K562 (cell line): ENCODE results near the gene CCDC9. TPM values are rescaled to one million over a fixed set of nuclear protein-coding genes. Genes with fewer than 3 reads are reported as not detected.

Experiments used
- ATAC-seq: fragments of 200-7000 bp; cut with Tn5 transposase; 3 replicates; pipeline ENCODE4 v1.9.1; 2020; ENCODE audit warnings: moderate library complexity
- BruUV-seq: library from RNA; stranded (reverse); fragments of 400-500 nt; replicated peaks from 2 replicates; lab custom pipeline; 2021; lab: Mats Ljungman, UMichigan
- CTCF ChIA-PET: fragments of 300-600 bp; formaldehyde crosslinking; extraction: SDS; loops from one replicate; lab custom pipeline; 2021; ENCODE audit warnings: low intra/inter-chr PET ratio; lab: Yijun Ruan, JAX
- POLR2A ChIA-PET: fragments of 300-600, 350-650 bp; sonication (Branson Sonifier 250); formaldehyde crosslinking; extraction: SDS; loops from one replicate; lab custom pipeline; 2021; ENCODE audit warnings: antibody characterized with exemption, inconsistent platforms; lab: Yijun Ruan, JAX
- DNase-seq, 4 experiments: peaks; one replicate each; pipeline versions ENCODE4 v3.0.0 to v3.0.0-alpha.2; 2011 to 2018; ENCODE audit warnings: low spot score in 3 of 4, mixed read lengths in 3 of 4; ENCODE audit errors: extremely low read depth in 1 of 4
- FAIRE-seq: peaks from 2 replicates; lab custom pipeline; 2011; peaks lifted over from hg19 to GRCh38; lab: Jason Lieb, UNC
- H2AFZ ChIP-seq: 2 replicates; pipeline ENCODE4 v1.6.0; 2011; ENCODE audit warnings: low read depth, low read length, control low read depth, inconsistent platforms
- H3K27ac ChIP-seq: fragments of 200-600 bp; 3 replicates; pipeline ENCODE4 v1.8.0; 2011; ENCODE audit warnings: low read depth, mild to moderate bottlenecking, control low read depth, inconsistent platforms, low read length, moderate library complexity, mixed read lengths; ENCODE audit errors: extremely low read depth
- H3K27me3 ChIP-seq, 2 experiments: fragments of 300-600 bp in 1 of 2; 2 replicates in 1 of 2; 3 replicates in 1 of 2; pipeline versions ENCODE4 v1.6.0 to v1.8.0; 2011; ENCODE audit warnings: inconsistent platforms in 2 of 2, low read length in 2 of 2, mild to moderate bottlenecking in 1 of 2, mixed read lengths in 1 of 2, moderate library complexity in 1 of 2; ENCODE audit not compliant: control insufficient read depth in 2 of 2, insufficient read depth in 2 of 2
- H3K36me3 ChIP-seq: fragments of 300-600 bp; 3 replicates; pipeline ENCODE4 v1.8.0; 2011; ENCODE audit warnings: mild to moderate bottlenecking, low read length, inconsistent platforms; ENCODE audit not compliant: control insufficient read depth, insufficient read depth
- H3K4me1 ChIP-seq, 2 experiments: fragments of 200-600 bp in 1 of 2; replicated peaks in 1 of 2; 2 replicates in 1 of 2; 3 replicates in 1 of 2; pipeline versions ENCODE4 v1.5.1 to v1.8.0; 2011; ENCODE audit warnings: inconsistent platforms in 2 of 2, low read length in 2 of 2, mild to moderate bottlenecking in 1 of 2, mixed read lengths in 1 of 2, moderate library complexity in 1 of 2; ENCODE audit not compliant: control insufficient read depth in 2 of 2, insufficient read depth in 2 of 2
- H3K4me2 ChIP-seq: 2 replicates; pipeline ENCODE4 v1.6.1; 2011; ENCODE audit warnings: low read length, control low read depth, inconsistent platforms, mixed read lengths; ENCODE audit not compliant: insufficient read depth
- H3K4me3 ChIP-seq: fragments of 200-600 bp; sonication (generic), shearing (Covaris generic); 2 replicates; pipeline ENCODE4 v1.5.1; 2016; ENCODE audit warnings: control low read depth, inconsistent platforms
- H3K79me2 ChIP-seq: fragments of 200-600 bp; 3 replicates; pipeline ENCODE4 v1.8.0; 2011; ENCODE audit warnings: low read length, inconsistent platforms; ENCODE audit not compliant: control insufficient read depth, insufficient read depth
- H3K9ac ChIP-seq, 2 experiments: 2 replicates each; pipeline versions ENCODE4 v1.6.0 to v1.6.1; 2011; ENCODE audit warnings: low read depth in 2 of 2, low read length in 2 of 2, control low read depth in 1 of 2, inconsistent platforms in 1 of 2, mild to moderate bottlenecking in 1 of 2, mixed read lengths in 1 of 2; ENCODE audit not compliant: insufficient read depth in 1 of 2
- H3K9me1 ChIP-seq: one replicate; pipeline ENCODE4 v1.6.0; 2011; ENCODE audit warnings: inconsistent platforms, mild to moderate bottlenecking, low read length, moderate library complexity; ENCODE audit not compliant: control insufficient read depth, insufficient read depth
- H3K9me3 ChIP-seq: replicated peaks from 2 replicates; pipeline ENCODE4 v1.5.1; 2011; ENCODE audit warnings: low read depth, low read length, inconsistent platforms; ENCODE audit not compliant: control insufficient read depth, insufficient read depth
- H4K20me1 ChIP-seq: replicated peaks from 2 replicates; pipeline ENCODE4 v1.6.1; 2011; ENCODE audit warnings: low read length, inconsistent platforms, mixed read lengths; ENCODE audit not compliant: control insufficient read depth, insufficient read depth
- ARID3B ChIP-seq: fragments of 250-450 bp; sonication (Bioruptor Pico); IDR thresholded peaks from 2 replicates; pipeline ENCODE4 v1.4.0; 2020; ENCODE audit warnings: borderline replicate concordance
- CEBPG ChIP-seq, 3 experiments: fragments of 200-800 bp in 1 of 3; sonication (Bioruptor generic) in 1 of 3; sonication (generic) in 1 of 3; formaldehyde crosslinking in 1 of 3; IDR thresholded peaks in 2 of 3; conservative IDR thresholded peaks in 1 of 3; 2 replicates each; pipeline versions ENCODE4 v1.6.1 to v1.8.0; 2016 to 2022; ENCODE audit warnings: missing compliant biosample characterization in 2 of 3, missing genetic modification characterization in 2 of 3, mild to moderate bottlenecking in 1 of 3, missing genetic modification reagents in 1 of 3
- CHD4 ChIP-seq: fragments of 200-600 bp; sonication (generic); IDR thresholded peaks from 3 replicates; pipeline ENCODE4 v1.6.1; 2012; ENCODE audit warnings: low read depth, mild to moderate bottlenecking, mixed read lengths, low read length, inconsistent platforms; ENCODE audit not compliant: insufficient read depth, insufficient replicate concordance, poor library complexity, severe bottlenecking
- EP400 ChIP-seq: fragments of 450-650 bp; IDR thresholded peaks from 2 replicates; pipeline ENCODE4 v1.6.1; 2017; ENCODE audit warnings: antibody characterized with exemption, mild to moderate bottlenecking, moderate library complexity
- GATA2 ChIP-seq: sonication (generic); formaldehyde crosslinking; IDR thresholded peaks from 2 replicates; pipeline ENCODE4 v1.4.0; 2020; ENCODE audit warnings: mild to moderate bottlenecking, missing genetic modification reagents
- GTF2E2 ChIP-seq: fragments of 200-800 bp; sonication (Bioruptor generic); IDR thresholded peaks from 2 replicates; pipeline ENCODE4 v1.6.1; 2016; ENCODE audit warnings: missing genetic modification characterization, missing compliant biosample characterization
- KLF16 ChIP-seq: IDR thresholded peaks from 2 replicates; pipeline ENCODE4 v1.6.1; 2016; ENCODE audit warnings: antibody characterized with exemption
- MXI1 ChIP-seq: IDR thresholded peaks from 2 replicates; pipeline ENCODE4 v1.6.1; 2011; ENCODE audit warnings: low read depth, mild to moderate bottlenecking, improper control_type of control experiment, low read length
- NELFE ChIP-seq: IDR thresholded peaks from 2 replicates; pipeline ENCODE4 v1.6.1; 2011; ENCODE audit warnings: mild to moderate bottlenecking; ENCODE audit not compliant: insufficient read depth, insufficient read length
- NFRKB ChIP-seq: fragments of 450-650 bp; IDR thresholded peaks from 2 replicates; pipeline ENCODE4 v1.6.1; 2016; ENCODE audit warnings: low read depth
- PKNOX1 ChIP-seq: fragments of 450-650 bp; IDR thresholded peaks from 2 replicates; pipeline ENCODE4 v1.6.1; 2016
- RBM14 ChIP-seq: fragments of 200-400 bp; formaldehyde crosslinking; IDR thresholded peaks from 2 replicates; pipeline ENCODE4 v1.6.1; 2018; ENCODE audit warnings: low read depth, mild to moderate bottlenecking, low read length, moderate library complexity, borderline replicate concordance; ENCODE audit not compliant: insufficient read depth
- SMARCA4 ChIP-seq: fragments of 450-650 bp; IDR thresholded peaks from 2 replicates; pipeline ENCODE4 v1.6.1; 2016
- SPI1 ChIP-seq: IDR thresholded peaks from 2 replicates; pipeline ENCODE4 v1.6.1; 2011; ENCODE audit warnings: low read depth, low read length, control low read depth, borderline replicate concordance
- SREBF2 ChIP-seq: sonication (generic); formaldehyde crosslinking; IDR thresholded peaks from 2 replicates; pipeline ENCODE4 v1.4.0; 2020; ENCODE audit warnings: mild to moderate bottlenecking, missing genetic modification reagents
- ZFP1 ChIP-seq: fragments of 450-650 bp; formaldehyde crosslinking; IDR thresholded peaks from 2 replicates; pipeline ENCODE4 v1.4.0; 2020; ENCODE audit warnings: mild to moderate bottlenecking, mixed read lengths
- WGBS: fragments of 100-300 bp; shearing (Covaris generic); methylation state at CpG from one replicate; pipeline ENCODE4 v1.1.6; 2016; ENCODE audit warnings: low coverage, mixed read lengths; ENCODE audit not compliant: insufficient coverage; ENCODE audit errors: missing lambda C conversion rate; 5-methylcytosine and 5-hydroxymethylcytosine counted together
- in situ Hi-C: fragments of 300-500 bp; cut with MboI; formaldehyde crosslinking; loops from 4 replicates; pipeline ENCODE4 v1.15.0; 2018; ENCODE audit warnings: inconsistent platforms, mixed read lengths
- intact Hi-C: fragments of 100-400 bp; cut with micrococcal nuclease; formaldehyde crosslinking; loops from 2 replicates; pipeline ENCODE4 v1.14.2; 2022
- polyA plus RNA-seq, 8 experiments: library from polyadenylated mRNA; depleted of rRNA in 4 of 8; stranded (reverse) in 5 of 8; unstranded in 3 of 8; fragments of >200 nt; fragmentation: Nextera tagmentation in 2 of 8; fragmentation: Illumina TruSeq in 1 of 8; extraction: Ambion mirVana in 2 of 8; extraction: Trizol in 1 of 8; gene quantifications; 2 replicates each; pipeline versions ENCODE4 v1.2.1 to v1.2.3, GENCODE V29; 2011 to 2014; ENCODE audit warnings: inconsistent platforms in 1 of 8, missing spikeins in 1 of 8
- total RNA-seq, 7 experiments: library from RNA; depleted of rRNA in 6 of 7; stranded (reverse); fragments of >200 nt in 6 of 7; fragmentation: Illumina TruSeq in 2 of 7; extraction: Trizol in 2 of 7; gene quantifications; 2 replicates each; pipeline versions ENCODE4 v1.2.1 to v1.2.3, GENCODE V29; 2011 to 2021; ENCODE audit warnings: low replicate concordance in 1 of 7

Gene CCDC9
- total and polyA plus RNA-seq, 9 of the 15 experiments (the other 6 are each of a cell fraction or from before 2014, with no cell fraction given) = 0.23 to 38.6 (median 8.4) TPM

GRCh38 chr19:47247308-47247990, 8.9 kb upstream of the CCDC9 start:
- intact Hi-C loops (loop anchor here (10.0 kb wide), 1 partner anchor 383 kb away; the partner anchor contains the start of gene ARHGAP35), in situ Hi-C loops (loop anchor here (5.0 to 10.0 kb wide), 2 partner anchors 95 to 393 kb away; partner anchors contain the start of gene AP2S1)
- ATAC-seq (peak; percentile 18), FAIRE-seq (peak; percentile 68), DNase-seq (peak; percentile 60 to 93 (median 68))
- Histone ChIP-seq H3K9me3 (no peaks in the 10 kb centered on the region; the same call in 1 of the 2 replicates), H3K9ac (peak overlapping the region; percentile 56 to 69; a peak in 3 of 4 replicates), H3K79me2 (no peaks in the 10 kb centered on the region; the same call in 2 of the 3 replicates), H4K20me1 (no peaks in the 10 kb centered on the region), H3K4me2 (peak overlapping the region; percentile 39), H2AFZ (peak overlapping the region; percentile 86), H3K36me3 (no peaks in the 10 kb centered on the region), H3K4me1 (peaks cover 19 to 30% of the 10 kb centered on the region in 2 experiments), H3K27me3 (no peaks in the 10 kb centered on the region), H3K27ac (peak overlapping the region; percentile 74), H3K4me3 (no peak overlapping the region), H3K9me1 (no peaks in the 10 kb centered on the region)
- BruUV-seq = no TSS peak
- CTCF ChIA-PET = interaction anchor here (0.7 to 1.2 kb wide), 5 partner anchors 17 to 114 kb away, joined by 3 to 11 read pairs (median 4); partner anchors contain the start of gene BBC3
- POLR2A ChIA-PET = interaction anchor here (0.6 to 5.2 kb wide), 4 partner anchors 9 to 27 kb away, joined by 3 to 112 read pairs (median 26); partner anchors contain the start of genes CCDC9 and INAFM1
- WGBS = 29% methylated on average over 25 of the region's 25 CpGs
- TF ChIP-seq GATA2 (no peak), GTF2E2 (tag) (no peak), MXI1 (no peak), PKNOX1 (no peak; the same call in 1 of the 2 replicates), ARID3B (CRISPR knock-in tag) (no peak), CEBPG (CRISPR knock-in tag; IDR thresholded peaks at IDR 0.05) (no peak), CEBPG (tag; conservative IDR thresholded peaks at IDR 0.05 in 1 of 2, IDR thresholded peaks at IDR 0.05 in 1 of 2) (no peak), KLF16 (0 out of 2 replicates have a peak, but pooled peaks have one; percentile 50), SMARCA4 (peak; percentile 51; the same call in 1 of the 2 replicates), NELFE (no peak), NFRKB (no peak), SREBF2 (CRISPR knock-in tag) (no peak), RBM14 (no peak), CHD4 (no peak), ZFP1 (CRISPR knock-in tag) (no peak), EP400 (0 out of 2 replicates have a peak, but pooled peaks have one; percentile 39), SPI1 (no peak)
